GM23338 (cell line): Measurements from ENCODE around the gene BLOC1S5. TPM values are rescaled to one million over a fixed set of nuclear protein-coding genes. Genes with fewer than 3 reads are reported as not detected.

Experiments
- ATAC-seq: fragments of 200-7000 bp; cut with Tn5 transposase; 3 replicates; pipeline ENCODE4 v1.9.1; 2020
- DNase-seq: peaks from one replicate; pipeline ENCODE4 v3.0.0-alpha.2; 2015; ENCODE audit warnings: low spot score
- H2AFZ ChIP-seq: fragments of 200-600 bp; sonication (generic); 2 replicates; pipeline ENCODE4 v1.8.0; 2016; ENCODE audit warnings: antibody characterized with exemption, mild to moderate bottlenecking, moderate library complexity
- H3F3A ChIP-seq: fragments of 200-600 bp; sonication (generic); replicated peaks from 2 replicates; pipeline ENCODE4 v1.8.0; 2017; ENCODE audit warnings: antibody characterized with exemption, mixed run types, low read depth
- H3K27ac ChIP-seq: fragments of 200-600 bp; sonication (generic); 2 replicates; pipeline ENCODE4 v1.6.1; 2016; ENCODE audit warnings: low read depth
- H3K27me3 ChIP-seq: fragments of 200-600 bp; sonication (generic); 2 replicates; pipeline ENCODE4 v1.8.0; 2016; ENCODE audit warnings: mild to moderate bottlenecking, mixed run types, moderate library complexity; ENCODE audit not compliant: insufficient read depth
- H3K36me3 ChIP-seq: fragments of 200-600 bp; sonication (generic); 2 replicates; pipeline ENCODE4 v1.8.0; 2016; ENCODE audit warnings: mild to moderate bottlenecking; ENCODE audit not compliant: insufficient read depth
- H3K4me1 ChIP-seq: fragments of 200-600 bp; sonication (generic); 2 replicates; pipeline ENCODE4 v1.8.0; 2016; ENCODE audit warnings: mild to moderate bottlenecking, moderate library complexity; ENCODE audit not compliant: insufficient read depth
- H3K4me2 ChIP-seq: fragments of 200-600 bp; sonication (generic); 2 replicates; pipeline ENCODE4 v1.7.1; 2017; ENCODE audit warnings: mixed run types
- H3K4me3 ChIP-seq: fragments of 200-600 bp; sonication (generic); 2 replicates; pipeline ENCODE4 v1.6.1; 2016; ENCODE audit warnings: mixed run types
- H3K79me2 ChIP-seq: fragments of 200-600 bp; sonication (generic); replicated peaks from 2 replicates; pipeline ENCODE4 v1.8.0; 2017; ENCODE audit warnings: mild to moderate bottlenecking; ENCODE audit not compliant: insufficient read depth
- H3K9me2 ChIP-seq: fragments of 200-600 bp; sonication (generic); 2 replicates; pipeline ENCODE4 v1.8.0; 2017; ENCODE audit not compliant: insufficient read depth
- H4K20me1 ChIP-seq: fragments of 200-600 bp; sonication (generic); replicated peaks from 2 replicates; pipeline ENCODE4 v1.8.0; 2017; ENCODE audit warnings: mild to moderate bottlenecking; ENCODE audit not compliant: insufficient read depth
- H3K27ac Mint-ChIP-seq: 2 replicates; pipeline ENCODE4 v1.8.0; 2020; ENCODE audit warnings: inconsistent platforms, mild to moderate bottlenecking, moderate library complexity, mixed read lengths
- H3K27me3 Mint-ChIP-seq: 3 replicates; pipeline ENCODE4 v1.8.0; 2022; ENCODE audit warnings: low read depth, mild to moderate bottlenecking, moderate library complexity, mixed read lengths, inconsistent platforms; ENCODE audit not compliant: insufficient read depth, poor library complexity
- H3K36me3 Mint-ChIP-seq: 3 replicates; pipeline ENCODE4 v1.8.0; 2021; ENCODE audit warnings: low read depth, mild to moderate bottlenecking, inconsistent platforms, moderate library complexity, mixed read lengths
- H3K4me1 Mint-ChIP-seq: 3 replicates; pipeline ENCODE4 v1.8.0; 2020; ENCODE audit warnings: mild to moderate bottlenecking, inconsistent platforms, mixed read lengths
- H3K4me3 Mint-ChIP-seq: 3 replicates; pipeline ENCODE4 v1.8.0; 2021; ENCODE audit warnings: moderate library complexity, mild to moderate bottlenecking, inconsistent platforms, mixed read lengths
- H3K9me3 Mint-ChIP-seq: 3 replicates; pipeline ENCODE4 v1.8.0; 2020; ENCODE audit warnings: moderate library complexity, mild to moderate bottlenecking, inconsistent platforms, mixed read lengths
- CTCF ChIP-seq, 2 experiments: fragments of 200-600 bp in 1 of 2; sonication (generic) in 1 of 2; conservative IDR thresholded peaks; 2 replicates each; pipeline versions ENCODE4 v1.5.1 to v1.6.1; 2016 to 2017; ENCODE audit warnings: antibody characterized with exemption in 2 of 2, low read depth in 2 of 2, mild to moderate bottlenecking in 2 of 2, moderate library complexity in 1 of 2
- ETS1 ChIP-seq: IDR thresholded peaks from 2 replicates; pipeline ENCODE4 v1.6.1; 2016; ENCODE audit warnings: antibody characterized with exemption
- EZH2 ChIP-seq: fragments of 200-600 bp; sonication (generic); IDR thresholded peaks from one replicate; pipeline ENCODE4 v1.8.0; 2017; ENCODE audit warnings: antibody characterized with exemption, mild to moderate bottlenecking, low read depth; ENCODE audit not compliant: unreplicated experiment
- EZH2phosphoT487 ChIP-seq: fragments of 200-600 bp; sonication (generic); IDR thresholded peaks from one replicate; pipeline ENCODE4 v1.8.1; 2018; ENCODE audit warnings: antibody characterized with exemption; ENCODE audit not compliant: unreplicated experiment
- JUNB ChIP-seq: IDR thresholded peaks from one replicate; pipeline ENCODE4 v1.6.1; 2016; ENCODE audit warnings: antibody characterized with exemption; ENCODE audit not compliant: unreplicated experiment
- NANOG ChIP-seq: IDR thresholded peaks from 2 replicates; pipeline ENCODE4 v1.6.1; 2016; ENCODE audit warnings: antibody characterized with exemption, borderline replicate concordance
- POLR2AphosphoS5 ChIP-seq: IDR thresholded peaks from 2 replicates; pipeline ENCODE4 v1.6.1; 2016; ENCODE audit warnings: antibody characterized with exemption, low read depth
- STAT1 ChIP-seq: IDR thresholded peaks from one replicate; pipeline ENCODE4 v1.6.1; 2016; ENCODE audit warnings: antibody characterized with exemption; ENCODE audit not compliant: unreplicated experiment
- ZNF114 ChIP-seq: fragments of 250-450 bp; sonication (Bioruptor Pico); IDR thresholded peaks from 2 replicates; pipeline ENCODE4 v1.5.0; 2020; ENCODE audit warnings: mild to moderate bottlenecking, moderate library complexity
- ZNF331 ChIP-seq: fragments of 250-450 bp; sonication (Bioruptor Pico); IDR thresholded peaks from 2 replicates; pipeline ENCODE4 v1.5.0; 2020; ENCODE audit warnings: low read depth, mild to moderate bottlenecking, moderate library complexity
- polyA plus RNA-seq: library from polyadenylated mRNA; unstranded; fragments of >200 nt; fragmentation: Nextera tagmentation; extraction: Ambion mirVana; gene quantifications from 2 replicates; pipeline ENCODE4 v1.2.1, GENCODE V29; 2016
- total RNA-seq: library from RNA; depleted of rRNA; stranded (reverse); fragments of >200 nt; shearing (Covaris generic); gene quantifications from 2 replicates; pipeline ENCODE4 v1.2.3, GENCODE V29; 2014

Gene BLOC1S5
- total and polyA plus RNA-seq, 2 experiments from 2014 or later, result 14.9 to 16.6 TPM

- peak in 1 of 2 experiments; percentile 48; a peak in 3 of 4 replicates for TF ChIP-seq CTCF (conservative IDR thresholded peaks at IDR 0.05; ENCODE audit: low read depth in 2 of 2)
- no peak for TF ChIP-seq EZH2phosphoT487
- H3K9me3 Mint-ChIP-seq, result no peaks in the 10 kb centered on the region
- H3K27ac Mint-ChIP-seq, result no peak overlapping the region
- H3K4me2 ChIP-seq, result no peak overlapping the region
- DNase-seq (peak; percentile 38), ATAC-seq (no peak)
- peaks cover 7% of the 10 kb centered on the region; the same call in 1 of the 2 replicates for H3K79me2 ChIP-seq
- H3F3A ChIP-seq, result no peaks in the 10 kb centered on the region
- H3K27me3 ChIP-seq, result no peaks in the 10 kb centered on the region
- H3K36me3 ChIP-seq, result no peaks in the 10 kb centered on the region
- peaks cover 3% of the 10 kb centered on the region for H3K27me3 Mint-ChIP-seq
- H3K9me2 ChIP-seq, result no peaks in the 10 kb centered on the region
- no peak overlapping the region for H3K4me3 Mint-ChIP-seq
- H3K36me3 Mint-ChIP-seq, result peaks cover 22% of the 10 kb centered on the region
- H3K4me1 ChIP-seq, result 0 out of 2 replicates have a peak, but pooled peaks cover 4% of the 10 kb centered on the region
- H2AFZ ChIP-seq, result no peak overlapping the region
- no peak overlapping the region for H3K4me3 ChIP-seq
- H3K4me1 Mint-ChIP-seq, result 0 out of 3 replicates have a peak, but pooled peaks cover 3% of the 10 kb centered on the region
- no peaks in the 10 kb centered on the region for H4K20me1 ChIP-seq
- no peak overlapping the region for H3K27ac ChIP-seq
These were observed 5.1 kb downstream of the BLOC1S5 start for GRCh38 chr6:8059129-8059528.

GRCh38 chr6:8057793-8058192 lies 6.4 kb downstream of the BLOC1S5 start:
- Histone ChIP-seq H2AFZ (no peak overlapping the region), H3K27ac (no peak overlapping the region), H3K36me3 (no peaks in the 10 kb centered on the region), H3F3A (no peaks in the 10 kb centered on the region), H3K79me2 (no peaks in the 10 kb centered on the region; the same call in 1 of the 2 replicates), H3K27me3 (no peaks in the 10 kb centered on the region), H3K9me2 (no peaks in the 10 kb centered on the region), H3K4me2 (no peak overlapping the region), H3K4me1 (no peaks in the 10 kb centered on the region), H4K20me1 (no peaks in the 10 kb centered on the region), H3K4me3 (no peak overlapping the region)
- Mint-ChIP-seq H3K36me3 (peaks cover 29% of the 10 kb centered on the region), H3K4me1 (no peaks in the 10 kb centered on the region), H3K4me3 (no peak overlapping the region), H3K27ac (no peak overlapping the region), H3K27me3 (no peaks in the 10 kb centered on the region), H3K9me3 (no peaks in the 10 kb centered on the region)
- ATAC-seq (no peak), DNase-seq (no peak)
- TF ChIP-seq EZH2 (no peak), ETS1 (no peak), POLR2AphosphoS5 (no peak), JUNB (no peak), EZH2phosphoT487 (no peak), ZNF331 (CRISPR knock-in tag) (no peak)

GRCh38 chr6:8057263-8057662 lies 6.9 kb downstream of the BLOC1S5 start:
- Histone ChIP-seq H3K9me2 (no peaks in the 10 kb centered on the region), H3K4me3 (no peak overlapping the region), H3K27ac (no peak overlapping the region), H4K20me1 (no peaks in the 10 kb centered on the region), H3K79me2 (no peaks in the 10 kb centered on the region), H3K4me1 (no peaks in the 10 kb centered on the region), H3K27me3 (no peaks in the 10 kb centered on the region), H3K36me3 (no peaks in the 10 kb centered on the region), H3F3A (no peaks in the 10 kb centered on the region), H3K4me2 (no peak overlapping the region), H2AFZ (no peak overlapping the region)
- Mint-ChIP-seq H3K36me3 (peaks cover 34% of the 10 kb centered on the region), H3K9me3 (no peaks in the 10 kb centered on the region), H3K4me1 (no peaks in the 10 kb centered on the region), H3K4me3 (no peak overlapping the region), H3K27me3 (no peaks in the 10 kb centered on the region), H3K27ac (no peak overlapping the region)
- DNase-seq (no peak), ATAC-seq (no peak)
- no peak for TF ChIP-seq EZH2
- TF ChIP-seq JUNB, result no peak
- no peak for TF ChIP-seq ZNF114 (CRISPR knock-in tag)
- no peak for TF ChIP-seq POLR2AphosphoS5
- no peak for TF ChIP-seq ETS1
- TF ChIP-seq STAT1, result no peak
- no peak for TF ChIP-seq ZNF331 (CRISPR knock-in tag)
- TF ChIP-seq NANOG, result no peak
- no peak for TF ChIP-seq CTCF (conservative IDR thresholded peaks at IDR 0.05; ENCODE audit: low read depth in 2 of 2)
